Spinal cord (tissue), 10 donors: Measurements from ENCODE around the gene DPP3. TPM values are rescaled to one million over a fixed set of nuclear protein-coding genes. Genes with fewer than 3 reads are reported as not detected.

ENCODE experiments used
- DNase-seq, 6 donors: peaks; one replicate each; pipeline versions ENCODE4 v3.0.0 to v3.0.0-alpha.2; 2013 to 2015; ENCODE audit warnings: low spot score in 6 of 6, low read depth in 4 of 6
- H3K27ac ChIP-seq: one replicate; pipeline ENCODE4 v1.5.1; 2013; ENCODE audit warnings: low read depth, low read length, control low read depth
- H3K27me3 ChIP-seq: one replicate; pipeline ENCODE4 v1.6.1; 2013; ENCODE audit warnings: low read length; ENCODE audit not compliant: control insufficient read depth, insufficient read depth
- H3K36me3 ChIP-seq: one replicate; pipeline ENCODE4 v1.6.1; 2013; ENCODE audit warnings: low read length; ENCODE audit not compliant: control insufficient read depth, insufficient read depth
- H3K4me1 ChIP-seq: one replicate; pipeline ENCODE4 v1.6.1; 2013; ENCODE audit warnings: low read length; ENCODE audit not compliant: control insufficient read depth, insufficient read depth
- H3K4me3 ChIP-seq: one replicate; pipeline ENCODE4 v1.5.1; 2013; ENCODE audit warnings: low read depth, low read length, control low read depth
- H3K9me3 ChIP-seq: one replicate; pipeline ENCODE4 v1.6.1; 2013; ENCODE audit warnings: low read length; ENCODE audit not compliant: control insufficient read depth, insufficient read depth
- WGBS: methylation state at CpG from one replicate; pipeline ENCODE4 v1.1.5; 2013; ENCODE audit warnings: missing lambda C conversion rate; ENCODE audit not compliant: insufficient coverage; 5-methylcytosine and 5-hydroxymethylcytosine counted together
- polyA plus RNA-seq, 2 donors: library from polyadenylated mRNA; unstranded; fragments of 120-200 nt; gene quantifications; one replicate each; pipeline ENCODE4 v1.2.1, GENCODE V29; 2013; ENCODE audit not compliant: insufficient read length in 2 of 2
- total RNA-seq, 2 donors: library from RNA; depleted of rRNA in 1 of 2; stranded (reverse); fragments of 120-200 nt in 1 of 2; fragments of >200 nt in 1 of 2; gene quantifications; one replicate each; pipeline versions ENCODE4 v1.2.3 to v1.2.4, GENCODE V29; 2013 to 2014
- donor health status: healthy.

Gene DPP3
- total and polyA plus RNA-seq, 4 donors, result 23.3 to 37.1 (median 28.8) TPM

- WGBS, result 94% methylated on average over 11 of the region's 11 CpGs
- H3K4me1 ChIP-seq, result no peaks in the 10 kb centered on the region
- H3K27ac ChIP-seq, result no peak overlapping the region
- DNase-seq, result no peak
- no peaks in the 10 kb centered on the region for H3K27me3 ChIP-seq
- peaks cover 66% of the 10 kb centered on the region for H3K36me3 ChIP-seq
- H3K9me3 ChIP-seq, result no peaks in the 10 kb centered on the region
- no peak overlapping the region for H3K4me3 ChIP-seq
Observed at GRCh38 chr11:66523611-66524010, 43.4 kb downstream of the DPP3 start.

GRCh38 chr11:66524304-66525040 is 44.2 kb downstream of the DPP3 start:
- Histone ChIP-seq H3K4me1 (no peaks in the 10 kb centered on the region), H3K4me3 (no peak overlapping the region), H3K27ac (no peak overlapping the region), H3K36me3 (peaks cover 65% of the 10 kb centered on the region), H3K9me3 (no peaks in the 10 kb centered on the region), H3K27me3 (no peaks in the 10 kb centered on the region)
- WGBS, result 87% methylated on average over 7 of the region's 10 CpGs
- no peak for DNase-seq

- no peaks in the 10 kb centered on the region for H3K4me1 ChIP-seq
- no peak overlapping the region for H3K27ac ChIP-seq
- H3K27me3 ChIP-seq, result no peaks in the 10 kb centered on the region
- H3K9me3 ChIP-seq, result no peaks in the 10 kb centered on the region
- WGBS, result 72% methylated on average over 8 of the region's 10 CpGs
- no peak overlapping the region for H3K4me3 ChIP-seq
- DNase-seq, result no peak
- peaks cover 63% of the 10 kb centered on the region for H3K36me3 ChIP-seq
Observed at GRCh38 chr11:66529069-66529468, 48.8 kb downstream of the DPP3 start.

- Histone ChIP-seq H3K9me3 (no peaks in the 10 kb centered on the region), H3K4me1 (no peaks in the 10 kb centered on the region), H3K27ac (no peak overlapping the region), H3K36me3 (peaks cover 63% of the 10 kb centered on the region), H3K4me3 (no peak overlapping the region), H3K27me3 (no peaks in the 10 kb centered on the region)
- DNase-seq, result no peak
- WGBS, result 91% methylated on average over 13 of the region's 13 CpGs
Observed at GRCh38 chr11:66529655-66530054, 49.4 kb downstream of the DPP3 start.

- Histone ChIP-seq H3K27ac (no peak overlapping the region), H3K4me1 (no peaks in the 10 kb centered on the region), H3K36me3 (peaks cover 74% of the 10 kb centered on the region), H3K4me3 (no peak overlapping the region), H3K27me3 (no peaks in the 10 kb centered on the region), H3K9me3 (no peaks in the 10 kb centered on the region)
- WGBS, result 81% methylated on average over 6 of the region's 10 CpGs
- no peak for DNase-seq
Observed at GRCh38 chr11:66530927-66531709, 50.9 kb downstream of the DPP3 start.

- 85% methylated on average over 11 of the region's 11 CpGs for WGBS
- DNase-seq, result no peak
- H3K27ac ChIP-seq, result no peak overlapping the region
- H3K4me1 ChIP-seq, result no peaks in the 10 kb centered on the region
- peaks cover 75% of the 10 kb centered on the region for H3K36me3 ChIP-seq
- no peaks in the 10 kb centered on the region for H3K9me3 ChIP-seq
- no peak overlapping the region for H3K4me3 ChIP-seq
- H3K27me3 ChIP-seq, result no peaks in the 10 kb centered on the region
Observed at GRCh38 chr11:66531841-66532240, 51.6 kb downstream of the DPP3 start.

GRCh38 chr11:66532784-66533183 is 52.5 kb downstream of the DPP3 start:
- H3K4me1 ChIP-seq, result no peaks in the 10 kb centered on the region
- no peak for DNase-seq
- H3K27ac ChIP-seq, result no peak overlapping the region
- H3K27me3 ChIP-seq, result no peaks in the 10 kb centered on the region
- WGBS, result 90% methylated on average over 2 of the region's 6 CpGs
- no peak overlapping the region for H3K4me3 ChIP-seq
- peaks cover 80% of the 10 kb centered on the region for H3K36me3 ChIP-seq
- H3K9me3 ChIP-seq, result no peaks in the 10 kb centered on the region

- WGBS, result 70% methylated on average over 11 of the region's 16 CpGs
- Histone ChIP-seq H3K36me3 (peaks cover 79% of the 10 kb centered on the region), H3K27ac (no peak overlapping the region), H3K27me3 (no peaks in the 10 kb centered on the region), H3K4me3 (no peak overlapping the region), H3K4me1 (peaks cover 14% of the 10 kb centered on the region), H3K9me3 (no peaks in the 10 kb centered on the region)
- no peak for DNase-seq
Observed at GRCh38 chr11:66539170-66539869, 59.1 kb downstream of the DPP3 start.

GRCh38 chr11:66539870-66540213 is 59.6 kb downstream of the DPP3 start:
- no peak for DNase-seq
- Histone ChIP-seq H3K9me3 (no peaks in the 10 kb centered on the region), H3K4me1 (peaks cover 15% of the 10 kb centered on the region), H3K36me3 (peaks cover 75% of the 10 kb centered on the region), H3K27ac (no peak overlapping the region), H3K4me3 (no peak overlapping the region), H3K27me3 (no peaks in the 10 kb centered on the region)
- 84% methylated on average over 10 of the region's 10 CpGs for WGBS
